Activated B cell treated with CpG ODN at 0.5 μM for 24 hours (primary cell): Measurements from ENCODE around the gene USP32. TPM values are rescaled to one million over a fixed set of nuclear protein-coding genes. Genes with fewer than 3 reads are reported as not detected.

ENCODE experiments used
- ATAC-seq: fragments of 200-7000 bp; cut with Tn5 transposase; one replicate; pipeline ENCODE4 v1.10.0; 2021; ENCODE audit warnings: low read depth, mild to moderate bottlenecking, moderate library complexity
- CTCF ChIA-PET: fragments of 350-600 bp; sonication (Branson Sonifier 250); formaldehyde crosslinking; loops from one replicate; lab custom pipeline; 2021; ENCODE audit warnings: antibody characterized with exemption; lab: Charles Lee
- POLR2A ChIA-PET: fragments of 350-600 bp; sonication (Branson Sonifier 250); formaldehyde crosslinking; loops from one replicate; lab custom pipeline; 2021; ENCODE audit warnings: antibody characterized with exemption; lab: Charles Lee
- DNase-seq: peaks from one replicate; pipeline ENCODE4 v3.0.0; 2022
- H3K27ac Mint-ChIP-seq: one replicate; pipeline ENCODE4 v1.8.0; 2020; ENCODE audit warnings: mixed read lengths
- H3K27me3 Mint-ChIP-seq: one replicate; pipeline ENCODE4 v1.8.0; 2021; ENCODE audit warnings: mixed read lengths
- H3K36me3 Mint-ChIP-seq: one replicate; pipeline ENCODE4 v1.8.0; 2021; ENCODE audit warnings: low read depth, mixed read lengths
- H3K4me1 Mint-ChIP-seq: one replicate; pipeline ENCODE4 v1.8.0; 2021; ENCODE audit warnings: mixed read lengths
- H3K4me3 Mint-ChIP-seq: one replicate; pipeline ENCODE4 v1.8.0; 2020; ENCODE audit warnings: mild to moderate bottlenecking, mixed read lengths
- H3K9me3 Mint-ChIP-seq: one replicate; pipeline ENCODE4 v1.8.0; 2020; ENCODE audit warnings: mixed read lengths
- intact Hi-C: fragments of 100-400 bp; cut with micrococcal nuclease; formaldehyde crosslinking; loops from one replicate; pipeline ENCODE4 v1.15.1; 2024
- total RNA-seq: library from RNA; stranded (reverse); gene quantifications from 2 replicates; pipeline ENCODE4 v1.2.3, GENCODE V29; 2022
- TF ChIP-seq, protein P1 (sequence below): fragments of 200-600 bp; IDR thresholded peaks from one replicate; pipeline ENCODE4 v1.8.0; 2022; ENCODE audit warnings: antibody characterized with exemption, mild to moderate bottlenecking

Gene USP32
- total RNA-seq, 1 donor from 2014 or later, result 59.2 TPM

DNA sequence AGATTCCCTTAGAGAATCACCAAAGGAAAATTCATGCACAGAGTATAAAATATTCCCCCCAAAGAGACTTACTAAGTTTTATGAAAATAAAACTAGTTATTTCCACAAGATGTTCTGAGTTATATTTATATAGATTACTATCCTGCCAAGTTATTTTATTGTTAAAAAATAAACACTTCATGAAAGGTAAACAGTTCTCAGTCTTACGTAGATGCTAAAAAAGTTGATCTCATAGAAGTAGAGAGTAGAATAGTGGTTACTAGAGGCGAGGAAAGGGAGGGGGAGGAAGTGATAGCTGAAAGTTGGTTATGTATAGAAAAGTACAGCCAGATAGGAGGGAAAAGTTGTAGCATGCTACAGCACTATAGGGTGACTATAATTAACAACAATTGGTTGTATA is 65.2 kb downstream of the USP32 start:
- CTCF ChIA-PET, result no interaction called here
- no peak overlapping the region for H3K4me3 Mint-ChIP-seq
- H3K9me3 Mint-ChIP-seq, result no peaks in the 10 kb centered on the region
- H3K27me3 Mint-ChIP-seq, result no peaks in the 10 kb centered on the region
- H3K4me1 Mint-ChIP-seq, result peaks cover 9% of the 10 kb centered on the region
- H3K27ac Mint-ChIP-seq, result no peak overlapping the region
- TF ChIP-seq, protein P1, sequence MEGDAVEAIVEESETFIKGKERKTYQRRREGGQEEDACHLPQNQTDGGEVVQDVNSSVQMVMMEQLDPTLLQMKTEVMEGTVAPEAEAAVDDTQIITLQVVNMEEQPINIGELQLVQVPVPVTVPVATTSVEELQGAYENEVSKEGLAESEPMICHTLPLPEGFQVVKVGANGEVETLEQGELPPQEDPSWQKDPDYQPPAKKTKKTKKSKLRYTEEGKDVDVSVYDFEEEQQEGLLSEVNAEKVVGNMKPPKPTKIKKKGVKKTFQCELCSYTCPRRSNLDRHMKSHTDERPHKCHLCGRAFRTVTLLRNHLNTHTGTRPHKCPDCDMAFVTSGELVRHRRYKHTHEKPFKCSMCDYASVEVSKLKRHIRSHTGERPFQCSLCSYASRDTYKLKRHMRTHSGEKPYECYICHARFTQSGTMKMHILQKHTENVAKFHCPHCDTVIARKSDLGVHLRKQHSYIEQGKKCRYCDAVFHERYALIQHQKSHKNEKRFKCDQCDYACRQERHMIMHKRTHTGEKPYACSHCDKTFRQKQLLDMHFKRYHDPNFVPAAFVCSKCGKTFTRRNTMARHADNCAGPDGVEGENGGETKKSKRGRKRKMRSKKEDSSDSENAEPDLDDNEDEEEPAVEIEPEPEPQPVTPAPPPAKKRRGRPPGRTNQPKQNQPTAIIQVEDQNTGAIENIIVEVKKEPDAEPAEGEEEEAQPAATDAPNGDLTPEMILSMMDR, result no peak
- ATAC-seq (no peak), DNase-seq (no peak)
- peaks cover 40% of the 10 kb centered on the region for H3K36me3 Mint-ChIP-seq
- POLR2A ChIA-PET, result no interaction called here
- intact Hi-C loops, result no loop called here

- Mint-ChIP-seq H3K4me3 (no peak overlapping the region), H3K9me3 (no peaks in the 10 kb centered on the region), H3K27me3 (no peaks in the 10 kb centered on the region), H3K27ac (no peak overlapping the region), H3K4me1 (peaks cover 15% of the 10 kb centered on the region), H3K36me3 (peaks cover 35% of the 10 kb centered on the region)
- intact Hi-C loops, result no loop called here
- ChIA-PET POLR2A (no interaction called here), CTCF (no interaction called here)
- DNase-seq (no peak), ATAC-seq (no peak)
- TF ChIP-seq, protein P1, result no peak
Measured at GRCh38 chr17:60325730-60326524, 66.0 kb downstream of the USP32 start.

GRCh38 chr17:60323754-60324153 is 68.2 kb downstream of the USP32 start:
- Mint-ChIP-seq H3K36me3 (peaks cover 21% of the 10 kb centered on the region), H3K27ac (no peak overlapping the region), H3K9me3 (no peaks in the 10 kb centered on the region), H3K4me1 (peaks cover 18% of the 10 kb centered on the region), H3K27me3 (no peaks in the 10 kb centered on the region), H3K4me3 (no peak overlapping the region)
- intact Hi-C loops, result loop anchor here (5.0 kb wide), 1 partner anchor 114 kb away; no protein-coding TSS in a partner anchor
- TF ChIP-seq, protein P1, result no peak
- ChIA-PET POLR2A (no interaction called here), CTCF (no interaction called here)
- DNase-seq (no peak), ATAC-seq (no peak)

DNA sequence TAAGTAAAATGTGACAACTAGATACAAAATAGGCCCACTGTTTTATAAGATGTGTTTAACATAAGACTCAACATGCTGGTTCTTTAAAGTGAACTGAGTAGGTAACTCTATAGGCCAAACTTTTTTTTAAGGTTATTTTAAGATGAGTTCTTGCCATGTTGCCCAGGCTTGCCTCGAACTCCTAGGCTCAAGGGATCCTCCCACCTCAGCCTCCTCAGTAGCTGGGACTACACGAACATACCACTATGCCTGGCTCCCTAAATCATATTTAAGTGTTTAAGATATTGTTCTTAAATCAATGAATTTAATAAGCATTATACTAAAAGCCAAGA is 69.9 kb downstream of the USP32 start:
- no peak overlapping the region for H3K27ac Mint-ChIP-seq
- no peak for DNase-seq
- TF ChIP-seq, protein P1, result no peak
- ChIA-PET CTCF (no interaction called here), POLR2A (no interaction called here)
- H3K9me3 Mint-ChIP-seq, result no peaks in the 10 kb centered on the region
- H3K4me1 Mint-ChIP-seq, result peaks cover 18% of the 10 kb centered on the region
- H3K27me3 Mint-ChIP-seq, result no peaks in the 10 kb centered on the region
- H3K36me3 Mint-ChIP-seq, result peaks cover 8% of the 10 kb centered on the region
- intact Hi-C loops, result loop anchor here (5.0 kb wide), 1 partner anchor 115 kb away; no protein-coding TSS in a partner anchor
- H3K4me3 Mint-ChIP-seq, result no peak overlapping the region
- no peak for ATAC-seq

GRCh38 chr17:60321336-60322055 is 70.4 kb downstream of the USP32 start:
- no peak overlapping the region for H3K27ac Mint-ChIP-seq
- H3K4me1 Mint-ChIP-seq, result peaks cover 18% of the 10 kb centered on the region
- TF ChIP-seq, protein P1, result no peak
- ChIA-PET POLR2A (no interaction called here), CTCF (no interaction called here)
- no peaks in the 10 kb centered on the region for H3K9me3 Mint-ChIP-seq
- intact Hi-C loops, result loop anchor here (2.0 to 5.0 kb wide), 2 partner anchors 17 to 116 kb away; no protein-coding TSS in a partner anchor
- DNase-seq (no peak), ATAC-seq (no peak)
- no peak overlapping the region for H3K4me3 Mint-ChIP-seq
- H3K36me3 Mint-ChIP-seq, result peaks cover 4% of the 10 kb centered on the region
- no peaks in the 10 kb centered on the region for H3K27me3 Mint-ChIP-seq
